NCI-H2029 treated with DMSO at 0.1 percent for 48 hours (cell line): ENCODE measurements around the gene YTHDC1.
"Not testable (repeated sequence)": the region's sequence is repeated elsewhere in the genome, so short reads cannot be mapped to it uniquely, and the experiment has no call there.

Source experiments
- DNase-seq: peaks from one replicate; lab custom pipeline; 2025; lab: John Stamatoyannopoulos, UW

The YTHDC1 gene

DNA sequence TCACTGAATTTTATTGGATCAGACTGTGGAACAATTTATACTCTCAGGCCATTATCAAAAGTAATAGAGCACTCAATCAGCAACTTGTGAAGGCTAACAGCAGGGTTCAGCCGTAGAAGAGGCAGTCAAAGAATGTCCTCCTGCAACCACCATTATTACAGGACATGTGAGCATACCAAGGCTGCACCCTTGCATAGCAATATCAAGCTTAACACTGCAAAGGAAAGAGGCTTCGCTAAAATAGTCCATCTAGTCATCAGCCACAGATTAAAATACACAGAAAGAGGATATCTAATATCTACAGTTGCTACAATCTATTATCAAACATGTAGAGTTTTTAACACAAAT lies 61.5 kb downstream of the YTHDC1 start:
- no peak for DNase-seq

DNA sequence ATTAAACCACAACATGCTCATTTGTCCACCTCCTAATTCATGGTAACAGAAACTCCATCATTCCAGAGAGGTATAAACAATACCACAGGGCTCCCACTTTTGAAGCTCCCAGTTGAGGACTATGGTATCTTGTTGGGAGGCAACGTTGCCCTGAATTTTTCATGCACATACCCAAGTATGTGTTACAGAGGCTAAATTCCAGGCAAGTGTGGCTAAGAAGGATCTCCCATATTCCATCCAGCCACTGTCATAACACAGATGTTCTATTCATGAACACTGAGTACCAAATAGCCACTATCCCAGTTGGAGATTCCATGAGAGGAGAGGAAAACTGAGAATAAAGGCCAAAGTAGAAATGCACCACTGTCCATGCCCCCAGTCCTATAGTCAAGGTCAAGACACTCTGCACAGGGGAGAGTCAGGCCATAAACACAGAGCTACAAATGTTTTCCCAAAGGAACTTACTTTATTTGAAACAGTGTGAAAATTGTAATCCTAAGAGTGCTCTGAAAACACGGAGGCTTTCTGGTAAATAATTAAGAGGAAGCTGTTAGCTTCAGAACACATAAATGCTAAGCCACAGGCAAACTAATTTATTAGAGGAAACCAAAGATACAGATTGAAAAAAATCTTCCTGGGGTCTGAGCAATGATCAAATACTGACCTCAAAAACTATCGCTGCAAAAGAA lies 62.0 kb downstream of the YTHDC1 start:
- no peak for DNase-seq

DNA sequence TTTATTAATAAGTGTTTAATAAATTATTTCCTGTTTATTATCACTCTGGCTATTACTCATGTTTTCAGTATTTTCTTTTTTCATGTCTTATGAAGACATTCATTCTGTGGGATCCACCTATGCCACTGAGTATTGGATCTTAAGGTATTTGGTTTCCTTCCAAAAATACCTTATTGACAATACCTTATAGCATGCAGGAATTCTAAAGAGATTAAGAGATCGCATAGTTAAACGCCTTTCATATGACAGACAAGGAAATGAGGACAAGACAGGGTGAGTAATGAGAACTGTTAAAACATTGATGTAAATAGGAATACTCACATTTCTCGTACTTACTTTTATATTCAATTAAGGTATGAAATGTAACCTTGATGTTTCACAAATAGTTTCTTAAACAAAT lies 66.2 kb downstream of the YTHDC1 start:
- DNase-seq = no peak

DNA sequence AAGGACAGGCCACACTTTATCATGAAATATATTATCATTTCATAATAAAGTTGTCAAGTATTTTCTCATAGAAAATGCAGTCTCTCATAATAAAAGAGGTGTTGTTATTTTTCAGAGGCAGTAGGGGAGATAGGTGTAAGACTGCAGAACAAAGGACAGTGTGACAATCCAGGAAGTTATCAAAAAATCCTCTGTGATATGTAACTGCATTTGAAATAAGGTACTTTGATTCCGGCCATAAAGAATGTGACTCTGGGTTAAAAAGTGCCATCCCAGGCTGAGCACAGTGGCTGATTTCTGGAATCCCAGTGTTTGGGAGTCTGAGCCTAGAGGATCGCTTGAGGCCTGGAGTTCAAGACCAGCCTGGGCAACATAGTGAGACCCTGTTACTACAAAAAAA lies 66.8 kb downstream of the YTHDC1 start:
- no peak for DNase-seq

DNA sequence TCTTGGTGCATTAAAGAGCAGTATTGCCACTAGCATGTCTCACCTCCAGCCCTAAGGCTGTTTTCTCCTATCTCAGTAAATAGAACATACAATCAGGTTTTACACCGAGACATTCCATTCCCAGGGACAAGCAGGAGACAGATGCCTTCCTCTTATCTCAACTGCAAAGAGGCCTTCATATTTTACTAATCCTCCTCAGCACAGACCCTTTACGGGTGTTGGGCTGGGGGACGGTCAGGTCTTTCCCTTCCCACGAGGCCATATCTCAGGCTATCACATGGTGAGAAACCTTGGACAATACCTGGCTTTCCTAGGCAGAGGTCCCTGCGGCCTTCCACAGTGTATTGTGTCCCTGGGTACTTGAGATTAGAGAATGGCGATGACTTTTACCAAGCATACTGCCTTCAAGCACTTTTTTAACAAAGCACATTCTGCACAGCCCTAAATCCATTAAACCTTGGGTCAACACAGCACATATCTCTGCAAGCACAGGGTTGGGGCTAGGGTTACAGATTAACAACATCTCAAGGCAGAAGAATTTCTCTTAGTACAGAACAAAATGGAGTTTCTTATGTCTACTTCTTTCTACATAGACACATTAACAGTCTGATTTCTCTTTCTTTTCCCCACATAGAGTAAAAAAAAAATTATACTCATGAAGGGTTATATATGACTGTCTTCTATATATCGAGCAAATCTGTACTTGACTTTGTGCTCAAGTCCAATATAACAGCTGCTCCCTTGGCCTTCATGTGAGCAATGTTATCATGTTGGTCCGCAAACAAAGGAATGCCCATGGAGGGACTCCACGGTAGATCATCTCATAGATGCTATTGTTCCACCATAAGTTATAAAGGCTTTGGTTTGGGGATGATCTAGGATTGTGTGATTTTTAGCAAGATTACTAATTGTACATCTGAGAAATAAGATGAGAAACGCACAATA lies 67.8 kb downstream of the YTHDC1 start:
- not testable (repeated sequence) for DNase-seq

DNA sequence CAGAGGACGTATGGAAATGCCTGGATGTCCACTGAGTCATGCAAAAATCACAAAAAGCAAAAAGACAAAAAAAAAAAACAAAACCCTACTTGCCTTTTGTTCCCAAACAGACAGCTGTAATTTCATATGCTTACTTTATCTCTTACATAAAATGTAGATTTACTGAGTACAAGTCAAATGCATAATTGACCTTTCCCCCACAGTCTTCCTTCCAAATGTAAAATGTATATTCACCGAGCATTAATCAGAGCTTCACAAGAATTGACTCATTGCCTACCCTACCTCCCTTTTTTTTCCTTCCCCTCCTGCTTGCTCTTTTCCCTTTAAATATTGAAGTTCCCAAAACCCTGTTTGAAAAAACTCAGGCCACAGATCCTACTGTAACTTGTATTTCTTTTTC lies 71.9 kb downstream of the YTHDC1 start:
- no peak for DNase-seq

DNA sequence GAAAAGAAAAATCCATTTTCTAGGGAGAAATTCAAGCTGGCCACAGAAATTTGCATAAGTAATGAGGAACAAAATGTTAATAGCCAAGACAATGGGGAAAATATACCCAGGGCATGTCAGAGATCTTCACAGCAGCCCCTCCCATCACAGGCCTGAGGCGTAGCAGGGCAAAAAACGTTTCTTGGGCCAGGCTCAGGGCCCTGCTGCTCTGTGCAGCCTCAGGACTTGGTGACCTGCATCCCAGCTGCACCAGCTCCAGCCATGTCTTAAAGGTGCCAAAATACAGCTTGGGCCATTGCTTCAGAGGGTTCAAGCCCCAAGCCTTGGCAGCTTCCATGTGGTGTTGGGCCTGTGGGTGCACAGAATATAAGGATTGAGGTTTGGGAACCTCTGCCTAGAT lies 72.3 kb downstream of the YTHDC1 start:
- no peak for DNase-seq

DNA sequence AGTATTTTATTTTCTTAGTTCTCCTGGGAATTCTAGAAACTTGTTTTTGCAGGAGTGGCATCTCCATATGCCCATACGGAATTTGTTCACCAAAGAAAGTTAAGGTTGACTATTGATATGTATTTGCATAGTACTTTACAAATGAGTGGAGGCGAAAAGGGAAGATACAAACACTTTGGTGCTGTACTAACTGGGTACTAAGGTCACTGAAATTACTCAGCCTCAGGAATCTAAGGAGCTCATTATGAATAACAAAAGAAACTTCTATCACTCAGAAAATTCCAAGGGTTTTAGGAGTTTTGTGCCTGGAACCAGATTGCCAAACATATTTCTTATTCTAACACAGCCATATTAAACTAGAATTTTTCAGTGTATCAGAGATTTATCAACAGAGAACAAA lies 77.0 kb downstream of the YTHDC1 start:
- DNase-seq = no peak

DNA sequence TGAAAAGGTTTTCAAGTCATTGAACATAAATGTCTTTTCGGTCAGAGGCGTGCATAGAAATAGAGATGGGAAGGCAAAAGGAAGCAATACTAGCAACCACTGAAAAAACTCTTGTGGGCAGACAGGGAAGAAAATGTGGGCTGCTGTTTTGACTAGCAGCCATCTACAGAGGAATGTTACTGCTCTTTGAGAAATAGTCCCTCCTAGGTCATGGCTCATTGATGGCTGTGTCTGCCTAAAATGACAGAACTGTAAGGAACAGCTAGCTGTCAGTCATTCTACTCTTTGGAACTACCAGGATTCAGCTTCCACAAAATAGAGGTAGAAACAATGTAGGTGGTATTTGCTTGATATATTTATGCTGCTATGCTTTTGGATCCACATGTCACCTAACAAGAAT lies 77.5 kb downstream of the YTHDC1 start:
- DNase-seq = no peak

DNA sequence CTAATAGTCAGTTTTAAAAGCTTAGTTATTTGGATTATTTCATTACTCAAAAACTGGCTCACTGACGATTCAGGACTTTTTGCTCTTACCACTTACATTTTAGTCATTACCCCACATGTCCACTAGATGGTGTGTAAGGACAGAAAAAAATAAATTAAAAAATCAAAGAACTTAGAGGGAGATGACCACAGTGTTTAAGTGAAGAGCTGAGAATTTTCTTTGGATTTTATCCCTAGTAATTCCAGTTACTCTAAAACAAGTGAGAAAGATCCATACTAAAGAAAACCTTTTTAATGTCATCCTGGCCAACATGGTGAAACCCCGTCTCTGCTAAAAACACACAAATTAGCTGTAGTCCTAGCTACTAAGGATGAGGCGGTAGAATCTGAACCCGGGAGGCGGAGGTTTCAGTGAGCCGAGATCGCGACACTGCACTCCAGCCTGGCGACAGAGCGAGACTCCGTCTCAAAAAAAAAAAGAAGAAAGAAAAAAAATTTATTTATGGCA lies 78.0 kb downstream of the YTHDC1 start:
- no peak for DNase-seq

DNA sequence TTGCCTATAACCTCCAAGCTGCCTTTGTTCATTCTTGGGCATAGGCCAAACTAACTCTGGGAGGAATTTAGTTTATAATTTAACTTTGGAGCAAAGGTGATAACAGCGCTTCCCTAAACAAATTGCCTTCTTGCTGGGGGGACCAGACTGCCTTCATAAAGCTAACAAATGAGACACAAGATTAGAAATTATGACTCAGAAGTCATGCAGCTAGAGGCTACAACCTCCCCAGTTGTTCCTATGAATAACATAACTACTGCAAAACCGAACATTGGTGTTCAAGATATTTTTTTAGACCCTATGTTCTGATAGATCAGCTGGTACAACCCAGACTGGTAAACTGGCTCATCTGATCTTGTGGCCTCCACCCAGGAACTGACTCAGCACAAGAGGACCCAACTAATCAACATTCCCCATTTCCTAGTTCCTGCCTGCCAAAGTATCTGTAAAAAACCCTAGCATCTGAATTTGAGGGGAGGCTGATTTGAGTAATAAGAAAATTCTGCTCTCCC lies 82.4 kb downstream of the YTHDC1 start:
- no peak for DNase-seq

DNA sequence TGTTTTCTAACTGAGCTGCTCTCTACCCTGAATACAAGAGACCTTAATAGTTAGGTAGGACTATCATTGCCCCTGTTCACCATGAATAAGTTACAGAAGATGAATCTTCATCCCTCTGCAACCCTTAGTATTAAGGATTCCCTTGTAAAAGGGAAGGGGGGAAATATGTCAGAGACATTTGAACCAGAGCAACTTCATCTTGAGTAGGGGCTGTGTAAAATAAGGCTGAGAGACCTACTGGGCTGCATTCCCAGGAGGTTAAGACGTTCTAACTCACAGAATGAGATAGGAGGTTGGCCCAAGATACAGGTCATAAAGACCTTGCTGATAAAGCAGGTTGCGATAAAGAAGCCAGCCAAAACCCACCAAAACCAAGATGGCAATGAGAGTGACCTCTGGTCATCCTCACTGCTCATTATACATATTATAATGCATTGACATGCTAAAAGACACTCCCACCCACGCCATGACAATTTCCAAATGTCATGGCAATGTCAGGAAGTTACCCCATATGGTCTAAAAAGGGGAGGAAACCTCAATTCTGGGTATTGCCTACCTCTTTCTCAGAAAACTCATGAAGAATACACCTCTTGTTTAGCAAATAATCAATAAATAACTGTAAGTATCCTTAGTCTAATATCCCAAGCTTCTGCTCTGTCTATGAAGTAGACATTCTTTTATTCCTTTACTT lies 84.9 kb downstream of the YTHDC1 start:
- DNase-seq = no peak
